Spinal cord (tissue), 10 donors: ENCODE measurements around the gene MLC1. TPM values are rescaled to one million over a fixed set of nuclear protein-coding genes. Genes with fewer than 3 reads are reported as not detected.

Source experiments
- DNase-seq, 6 donors: peaks; one replicate each; pipeline versions ENCODE4 v3.0.0 to v3.0.0-alpha.2; 2013 to 2015; ENCODE audit warnings: low spot score in 6 of 6, low read depth in 4 of 6
- H3K27ac ChIP-seq: one replicate; pipeline ENCODE4 v1.5.1; 2013; ENCODE audit warnings: low read depth, low read length, control low read depth
- H3K27me3 ChIP-seq: one replicate; pipeline ENCODE4 v1.6.1; 2013; ENCODE audit warnings: low read length; ENCODE audit not compliant: control insufficient read depth, insufficient read depth
- H3K36me3 ChIP-seq: one replicate; pipeline ENCODE4 v1.6.1; 2013; ENCODE audit warnings: low read length; ENCODE audit not compliant: control insufficient read depth, insufficient read depth
- H3K4me1 ChIP-seq: one replicate; pipeline ENCODE4 v1.6.1; 2013; ENCODE audit warnings: low read length; ENCODE audit not compliant: control insufficient read depth, insufficient read depth
- H3K4me3 ChIP-seq: one replicate; pipeline ENCODE4 v1.5.1; 2013; ENCODE audit warnings: low read depth, low read length, control low read depth
- H3K9me3 ChIP-seq: one replicate; pipeline ENCODE4 v1.6.1; 2013; ENCODE audit warnings: low read length; ENCODE audit not compliant: control insufficient read depth, insufficient read depth
- WGBS: methylation state at CpG from one replicate; pipeline ENCODE4 v1.1.5; 2013; ENCODE audit warnings: missing lambda C conversion rate; ENCODE audit not compliant: insufficient coverage; 5-methylcytosine and 5-hydroxymethylcytosine counted together
- polyA plus RNA-seq, 2 donors: library from polyadenylated mRNA; unstranded; fragments of 120-200 nt; gene quantifications; one replicate each; pipeline ENCODE4 v1.2.1, GENCODE V29; 2013; ENCODE audit not compliant: insufficient read length in 2 of 2
- total RNA-seq, 2 donors: library from RNA; depleted of rRNA in 1 of 2; stranded (reverse); fragments of 120-200 nt in 1 of 2; fragments of >200 nt in 1 of 2; gene quantifications; one replicate each; pipeline versions ENCODE4 v1.2.3 to v1.2.4, GENCODE V29; 2013 to 2014
- donor health status: healthy.

The MLC1 gene
- total and polyA plus RNA-seq, 4 donors: 76.9 to 353 (median 156) TPM

GRCh38 chr22:50105208-50106100 lies 20.2 kb upstream of the MLC1 start:
- 61% methylated on average over 7 of the region's 9 CpGs for WGBS
- Histone ChIP-seq H3K9me3 (no peaks in the 10 kb centered on the region), H3K4me1 (peaks cover 10% of the 10 kb centered on the region), H3K27me3 (no peaks in the 10 kb centered on the region), H3K36me3 (no peaks in the 10 kb centered on the region), H3K27ac (peak overlapping the region; percentile 7), H3K4me3 (no peak overlapping the region)
- peak in 2 of 6 donors; percentile 45 to 48 for DNase-seq

DNA sequence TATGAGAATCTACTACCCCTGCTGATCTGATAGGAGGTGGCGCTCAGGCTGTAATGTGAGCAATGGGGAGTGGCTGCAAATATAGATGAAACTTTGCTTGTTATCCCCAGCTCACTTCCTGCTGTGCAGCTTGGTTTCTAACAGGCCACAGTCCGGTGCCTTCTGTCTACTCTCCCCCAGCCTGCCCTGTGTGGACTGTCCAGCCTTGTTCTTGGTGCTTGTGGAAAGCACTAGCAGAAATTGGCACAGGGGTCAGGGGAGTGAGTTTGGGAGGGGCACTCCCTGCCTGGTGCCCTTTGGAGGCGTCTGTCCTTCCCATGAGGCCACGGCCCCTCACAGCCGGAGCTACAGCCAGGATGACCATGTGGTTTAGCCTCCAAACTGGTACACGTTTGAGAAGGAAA lies 18.9 kb upstream of the MLC1 start:
- 66% methylated on average over 4 of the region's 6 CpGs for WGBS
- DNase-seq: no peak
- no peaks in the 10 kb centered on the region for H3K9me3 ChIP-seq
- H3K27me3 ChIP-seq: no peaks in the 10 kb centered on the region
- no peak overlapping the region for H3K4me3 ChIP-seq
- peaks cover 10% of the 10 kb centered on the region for H3K4me1 ChIP-seq
- H3K27ac ChIP-seq: no peak overlapping the region
- no peaks in the 10 kb centered on the region for H3K36me3 ChIP-seq

DNA sequence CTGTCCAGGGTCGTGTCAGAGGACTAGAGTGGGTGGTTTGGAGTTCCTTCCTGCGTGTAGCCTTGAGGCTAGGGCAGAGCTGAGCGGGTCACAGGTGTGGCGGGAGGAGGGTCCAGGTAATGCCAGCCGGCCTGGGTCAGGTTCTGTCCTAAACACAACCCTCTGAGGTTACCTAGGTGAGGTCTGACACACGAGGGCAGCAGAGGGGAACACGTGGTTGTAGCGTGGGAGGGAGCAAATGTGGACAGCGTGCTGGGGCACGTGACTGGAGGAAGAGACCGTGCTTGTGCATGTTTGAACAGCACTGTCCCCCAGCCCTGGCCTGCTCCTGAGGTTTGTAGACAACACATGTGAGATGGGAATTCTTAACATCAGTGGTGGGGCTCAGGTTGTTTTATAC lies 17.7 kb upstream of the MLC1 start:
- Histone ChIP-seq H3K4me3 (no peak overlapping the region), H3K9me3 (no peaks in the 10 kb centered on the region), H3K4me1 (peaks cover 10% of the 10 kb centered on the region), H3K27me3 (no peaks in the 10 kb centered on the region), H3K27ac (no peak overlapping the region), H3K36me3 (no peaks in the 10 kb centered on the region)
- no peak for DNase-seq
- 75% methylated on average over 11 of the region's 11 CpGs for WGBS

DNA sequence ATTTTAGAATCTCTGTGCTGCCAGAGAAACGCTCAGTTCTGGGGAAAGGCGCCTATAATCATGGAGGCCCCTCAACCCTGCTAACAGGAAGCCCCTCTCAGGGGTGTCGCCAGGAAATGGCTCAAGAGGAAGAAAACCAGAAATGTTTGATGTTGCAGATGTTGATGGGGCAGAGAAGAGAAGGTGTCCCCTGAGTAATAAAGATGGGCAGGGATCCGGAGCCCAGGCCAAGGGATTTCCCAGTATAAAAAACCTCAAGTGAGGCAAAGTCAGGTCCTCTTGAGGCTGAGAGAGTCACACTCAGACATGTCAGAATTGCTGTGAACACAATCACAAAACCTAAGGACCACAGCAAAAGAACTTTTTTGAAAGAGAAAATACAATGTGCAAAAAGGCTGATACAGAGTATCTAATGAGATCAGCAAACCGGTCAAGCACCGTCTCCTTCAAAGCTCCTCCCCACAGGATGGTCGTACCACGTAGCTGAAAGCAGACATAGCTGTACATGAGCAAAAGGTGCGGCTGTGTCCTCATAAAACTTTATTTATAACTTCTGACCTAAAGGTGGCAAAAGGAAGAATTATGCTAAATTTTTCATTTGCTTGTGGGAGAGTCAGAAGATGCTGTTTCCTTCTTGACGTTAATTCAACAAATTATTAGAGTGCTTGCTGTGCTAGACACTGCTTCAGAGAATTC lies 16.8 kb upstream of the MLC1 start:
- no peak for DNase-seq
- WGBS: 86% methylated on average over 4 of the region's 10 CpGs
- Histone ChIP-seq H3K36me3 (no peaks in the 10 kb centered on the region), H3K9me3 (no peaks in the 10 kb centered on the region), H3K27me3 (no peaks in the 10 kb centered on the region), H3K4me1 (peaks cover 10% of the 10 kb centered on the region), H3K4me3 (no peak overlapping the region), H3K27ac (no peak overlapping the region)

- H3K36me3 ChIP-seq: no peaks in the 10 kb centered on the region
- no CpG with 5 or more reads among the region's 3 CpGs for WGBS
- H3K27me3 ChIP-seq: no peaks in the 10 kb centered on the region
- H3K9me3 ChIP-seq: no peaks in the 10 kb centered on the region
- no peaks in the 10 kb centered on the region for H3K4me1 ChIP-seq
- H3K4me3 ChIP-seq: no peak overlapping the region
- H3K27ac ChIP-seq: no peak overlapping the region
- DNase-seq: no peak
These were observed 12.8 kb upstream of the MLC1 start for GRCh38 chr22:50098052-50098451.

GRCh38 chr22:50092342-50092741 lies 7.1 kb upstream of the MLC1 start:
- DNase-seq: no peak
- Histone ChIP-seq H3K4me1 (peaks cover 6% of the 10 kb centered on the region), H3K36me3 (peaks cover 5% of the 10 kb centered on the region), H3K9me3 (no peaks in the 10 kb centered on the region), H3K27me3 (no peaks in the 10 kb centered on the region), H3K27ac (no peak overlapping the region), H3K4me3 (no peak overlapping the region)
- WGBS: 78% methylated on average over 3 of the region's 5 CpGs

GRCh38 chr22:50091092-50091768 lies 6.0 kb upstream of the MLC1 start:
- WGBS: 82% methylated on average over 29 of the region's 29 CpGs
- H3K27me3 ChIP-seq: no peaks in the 10 kb centered on the region
- no peak overlapping the region for H3K27ac ChIP-seq
- H3K4me3 ChIP-seq: no peak overlapping the region
- peaks cover 5% of the 10 kb centered on the region for H3K36me3 ChIP-seq
- H3K9me3 ChIP-seq: no peaks in the 10 kb centered on the region
- peak in 1 of 6 donors; percentile 84 for DNase-seq
- H3K4me1 ChIP-seq: peaks cover 8% of the 10 kb centered on the region

DNA sequence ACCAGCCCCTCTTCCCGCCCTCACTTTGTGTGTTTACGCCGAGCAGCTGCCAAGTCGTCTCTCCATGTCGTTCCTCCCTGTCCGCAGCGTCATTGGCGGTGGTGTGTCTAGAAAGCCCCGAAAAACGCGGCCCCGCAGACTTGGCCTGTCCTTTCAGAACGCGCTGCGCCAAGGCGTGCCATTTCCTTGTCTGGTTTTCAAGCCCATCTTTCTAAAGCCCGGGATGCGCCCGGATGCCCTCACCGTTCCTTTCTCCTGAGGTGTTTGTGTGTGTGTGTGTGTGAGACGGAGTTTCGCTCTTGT lies 5.1 kb upstream of the MLC1 start:
- Histone ChIP-seq H3K27me3 (no peaks in the 10 kb centered on the region), H3K27ac (no peak overlapping the region), H3K9me3 (no peaks in the 10 kb centered on the region), H3K4me3 (no peak overlapping the region), H3K36me3 (peaks cover 5% of the 10 kb centered on the region), H3K4me1 (peaks cover 13% of the 10 kb centered on the region)
- no peak for DNase-seq
- WGBS: 86% methylated on average over 16 of the region's 22 CpGs

DNA sequence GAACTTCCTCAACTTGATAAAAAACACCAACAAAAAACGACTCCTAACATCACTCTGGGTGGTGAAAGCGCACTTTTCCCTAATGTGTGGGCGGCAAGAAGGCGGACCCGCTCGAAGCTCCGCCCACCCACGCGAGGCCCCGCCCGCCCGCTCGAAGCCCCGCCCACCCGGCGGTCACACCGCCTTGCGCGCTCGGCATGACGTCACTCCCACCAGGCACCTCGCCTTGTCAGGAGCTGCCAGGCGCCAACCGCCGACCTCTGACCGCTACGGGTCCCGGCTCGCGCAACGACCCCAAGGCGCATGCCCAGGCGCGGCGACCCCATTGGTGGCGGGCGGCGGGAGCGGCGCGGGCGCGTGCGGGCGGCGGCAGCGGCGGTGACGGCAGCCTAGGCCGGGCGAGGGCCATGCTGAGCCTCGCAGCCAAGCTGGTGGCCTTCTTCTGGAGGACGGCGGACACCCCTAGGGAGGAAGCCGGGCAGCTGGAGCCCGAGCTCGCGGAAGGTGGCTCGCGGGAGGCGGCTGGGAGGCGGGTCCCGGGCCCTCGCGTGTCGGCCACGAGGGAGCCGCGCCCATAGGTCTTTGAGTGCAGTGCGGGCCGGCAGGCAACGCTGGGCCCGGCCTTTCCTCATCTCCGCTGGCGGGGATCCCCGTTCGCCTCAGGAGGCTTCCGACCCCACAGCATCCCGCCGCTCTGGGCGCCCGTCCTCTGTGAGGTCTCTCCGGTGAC lies 4.6 kb upstream of the MLC1 start, which contains the start of gene MOV10L1:
MOV10L1 (plus strand) TSS at position 325 of the 730 bp plus-strand sequence; CDS start at position 408, 83 bp downstream.
- Histone ChIP-seq H3K9me3 (no peaks in the 10 kb centered on the region), H3K27me3 (no peaks in the 10 kb centered on the region), H3K4me1 (peaks cover 18% of the 10 kb centered on the region), H3K4me3 (no peak within 1 kb of the TSS), H3K27ac (no peak within 1 kb of the TSS), H3K36me3 (peaks cover 5% of the 10 kb centered on the region)
- 29% methylated on average over 79 of the region's 83 CpGs for WGBS
- peak in 3 of 6 donors; percentile 38 to 89 (median 54) for DNase-seq
